Keratinocyte (primary cell): ENCODE measurements around the gene WNT3.

Experiments
- EZH2 ChIP-seq: IDR thresholded peaks from one replicate; pipeline ENCODE4 v1.6.1; 2012; ENCODE audit warnings: inconsistent platforms, mild to moderate bottlenecking, low read length, moderate library complexity
- TF ChIP-seq, protein P1 (sequence below), 3 experiments: IDR thresholded peaks in 1 of 3; conservative IDR thresholded peaks in 1 of 3; optimal IDR thresholded peaks in 1 of 3; 2 replicates in 2 of 3; 3 replicates in 1 of 3; pipeline versions ENCODE3 to v1.5.1; 2011; ENCODE audit warnings: low read length in 3 of 3, mild to moderate bottlenecking in 3 of 3, moderate library complexity in 2 of 3, control low read depth in 1 of 3, inconsistent platforms in 1 of 3; ENCODE audit not compliant: insufficient read depth in 2 of 3; ENCODE audit errors: extremely low read depth in 1 of 3

DNA sequence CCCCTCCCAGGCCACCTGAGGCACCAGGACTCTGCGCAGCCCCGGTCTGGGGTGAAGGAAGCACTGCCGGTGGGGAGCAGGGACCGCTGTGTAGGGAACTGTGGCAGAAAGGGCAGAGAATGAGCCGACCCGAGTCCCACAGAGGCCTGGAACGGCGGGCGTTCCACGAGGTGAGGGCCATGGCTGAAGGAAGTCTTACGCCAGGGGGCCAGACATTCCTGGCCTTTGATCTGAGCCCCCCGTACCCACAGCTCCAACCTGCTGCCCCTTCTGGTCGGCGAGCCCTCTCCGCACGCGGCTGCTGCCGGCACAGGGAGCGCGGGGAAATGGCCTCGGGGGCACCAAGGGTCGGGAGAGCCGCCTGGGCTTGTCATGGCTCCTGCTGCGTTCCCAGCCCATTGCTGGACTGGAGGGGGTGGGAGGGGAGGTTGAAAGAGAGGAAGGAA, 1.4 kb upstream of the WNT3 start:
- TF ChIP-seq EZH2: no peak
- TF ChIP-seq, protein P1, sequence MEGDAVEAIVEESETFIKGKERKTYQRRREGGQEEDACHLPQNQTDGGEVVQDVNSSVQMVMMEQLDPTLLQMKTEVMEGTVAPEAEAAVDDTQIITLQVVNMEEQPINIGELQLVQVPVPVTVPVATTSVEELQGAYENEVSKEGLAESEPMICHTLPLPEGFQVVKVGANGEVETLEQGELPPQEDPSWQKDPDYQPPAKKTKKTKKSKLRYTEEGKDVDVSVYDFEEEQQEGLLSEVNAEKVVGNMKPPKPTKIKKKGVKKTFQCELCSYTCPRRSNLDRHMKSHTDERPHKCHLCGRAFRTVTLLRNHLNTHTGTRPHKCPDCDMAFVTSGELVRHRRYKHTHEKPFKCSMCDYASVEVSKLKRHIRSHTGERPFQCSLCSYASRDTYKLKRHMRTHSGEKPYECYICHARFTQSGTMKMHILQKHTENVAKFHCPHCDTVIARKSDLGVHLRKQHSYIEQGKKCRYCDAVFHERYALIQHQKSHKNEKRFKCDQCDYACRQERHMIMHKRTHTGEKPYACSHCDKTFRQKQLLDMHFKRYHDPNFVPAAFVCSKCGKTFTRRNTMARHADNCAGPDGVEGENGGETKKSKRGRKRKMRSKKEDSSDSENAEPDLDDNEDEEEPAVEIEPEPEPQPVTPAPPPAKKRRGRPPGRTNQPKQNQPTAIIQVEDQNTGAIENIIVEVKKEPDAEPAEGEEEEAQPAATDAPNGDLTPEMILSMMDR (optimal IDR thresholded peaks at IDR 0.05 in 1 of 3, IDR thresholded peaks at IDR 0.05 in 1 of 3, conservative IDR thresholded peaks at IDR 0.05 in 1 of 3; ENCODE audit: extremely low read depth in 1 of 3, insufficient read depth in 2 of 3, low read length in 3 of 3): no peak
